ENCODE measurements around the gene DIPK1B.

GRCh38 chr9:136761545-136761981 lies 49.2 kb downstream of the DIPK1B start:
- TF ChIP-seq CTCF (IDR thresholded peaks at IDR 0.05) (no peak), POLR2A (IDR thresholded peaks at IDR 0.05) (no peak), POLR2AphosphoS5 (IDR thresholded peaks at IDR 0.05) (no peak)
